HG02588 (cell line): ENCODE measurements around the gene NPHS2.
"Not testable (repeated sequence)": the region's sequence is repeated elsewhere in the genome, so short reads cannot be mapped to it uniquely, and the experiment has no call there.

Experiments
- ATAC-seq: cut with Tn5 transposase; IDR thresholded peaks from one replicate; pipeline ENCODE4 v1.9.1; 2021; ENCODE audit warnings: mild to moderate bottlenecking, moderate library complexity; ENCODE audit not compliant: unreplicated experiment

Gene NPHS2

GRCh38 chr1:179548666-179549367 is 26.9 kb downstream of the NPHS2 start:
- ATAC-seq, result no peak

GRCh38 chr1:179547021-179547535 is 28.7 kb downstream of the NPHS2 start:
- ATAC-seq, result no peak

GRCh38 chr1:179545321-179545720 is 30.4 kb downstream of the NPHS2 start:
- ATAC-seq, result no peak

- no peak for ATAC-seq
Measured at GRCh38 chr1:179541774-179542173, 34.0 kb downstream of the NPHS2 start.

- no peak for ATAC-seq
Measured at GRCh38 chr1:179530352-179530751, 45.4 kb downstream of the NPHS2 start.

- no peak for ATAC-seq
Measured at GRCh38 chr1:179529482-179530195, 46.1 kb downstream of the NPHS2 start.

- not testable (repeated sequence) for ATAC-seq
Measured at GRCh38 chr1:179518544-179518943, 57.2 kb downstream of the NPHS2 start.

GRCh38 chr1:179516976-179517705 is 58.6 kb downstream of the NPHS2 start:
- no peak for ATAC-seq

GRCh38 chr1:179510038-179510437 is 65.7 kb downstream of the NPHS2 start:
- ATAC-seq, result no peak

GRCh38 chr1:179509384-179509783 is 66.4 kb downstream of the NPHS2 start:
- ATAC-seq, result no peak

GRCh38 chr1:179506199-179506598 is 69.5 kb downstream of the NPHS2 start:
- no peak for ATAC-seq
